IPS DF 19.7 (cell line): ENCODE results near the gene FGF16.
"Not testable (repeated sequence)": the region's sequence is repeated elsewhere in the genome, so short reads cannot be mapped to it uniquely, and the experiment has no call there.

Experiments
- DNase-seq: peaks from one replicate; pipeline ENCODE4 v3.0.0-alpha.2; 2013; ENCODE audit warnings: low read depth, low spot score

FGF16 gene

GRCh38 chrX:77446908-77447652, at the start of gene FGF16:
Gene FGF16, plus strand, starts transcription at chrX:77447389. Its CDS starts 286 bp downstream, at chrX:77447675.
- no peak for DNase-seq

GRCh38 chrX:77398330-77398954, 48.7 kb upstream of the FGF16 start:
- DNase-seq = no peak

GRCh38 chrX:77404419-77404818, 42.8 kb upstream of the FGF16 start:
- DNase-seq = no peak

GRCh38 chrX:77407821-77408220, 39.4 kb upstream of the FGF16 start:
- DNase-seq = not testable (repeated sequence)

GRCh38 chrX:77412631-77413030, 34.6 kb upstream of the FGF16 start:
- DNase-seq = no peak

GRCh38 chrX:77415161-77415560, 32.0 kb upstream of the FGF16 start:
- no peak for DNase-seq

- no peak for DNase-seq
These were observed 31.3 kb upstream of the FGF16 start for GRCh38 chrX:77415882-77416281.

- DNase-seq = peak; percentile 80
These were observed 24.1 kb upstream of the FGF16 start for GRCh38 chrX:77422891-77423648.

GRCh38 chrX:77426811-77427210, 20.4 kb upstream of the FGF16 start:
- DNase-seq = no peak

- DNase-seq = no peak
These were observed 19.6 kb upstream of the FGF16 start for GRCh38 chrX:77427611-77428010.

GRCh38 chrX:77428551-77428950, 18.6 kb upstream of the FGF16 start:
- DNase-seq = no peak

- DNase-seq = no peak
These were observed 16.0 kb upstream of the FGF16 start for GRCh38 chrX:77431227-77431626.

GRCh38 chrX:77433001-77433400, 14.2 kb upstream of the FGF16 start:
- DNase-seq = no peak

- DNase-seq = no peak
These were observed 12.2 kb upstream of the FGF16 start for GRCh38 chrX:77434962-77435361.

GRCh38 chrX:77436271-77436670, 10.9 kb upstream of the FGF16 start:
- DNase-seq = no peak

GRCh38 chrX:77436682-77437081, 10.5 kb upstream of the FGF16 start:
- no peak for DNase-seq

- DNase-seq = no peak
These were observed 6.9 kb upstream of the FGF16 start for GRCh38 chrX:77440330-77440729.

- no peak for DNase-seq
These were observed 6.2 kb upstream of the FGF16 start for GRCh38 chrX:77441033-77441432.

- DNase-seq = no peak
These were observed 5.7 kb upstream of the FGF16 start for GRCh38 chrX:77441479-77441878.

GRCh38 chrX:77442728-77443127, 4.5 kb upstream of the FGF16 start:
- DNase-seq = no peak

- DNase-seq = no peak
These were observed 3.1 kb upstream of the FGF16 start for GRCh38 chrX:77444075-77444474.

- DNase-seq = no peak
These were observed 2.6 kb upstream of the FGF16 start for GRCh38 chrX:77444545-77444944.
